ENCODE data around the gene FAM83B.

- TF ChIP-seq CTCF (IDR thresholded peaks at IDR 0.05): no peak
- no peak for TF ChIP-seq POLR2AphosphoS5 (IDR thresholded peaks at IDR 0.05)
- TF ChIP-seq EP300 (IDR thresholded peaks at IDR 0.05): no peak
- no peak for TF ChIP-seq POLR2A (IDR thresholded peaks at IDR 0.05)
These were observed 46.3 kb downstream of the FAM83B start for GRCh38 chr6:54892831-54893230.
